ENCODE data around the gene HIP1. TPM values are rescaled to one million over a fixed set of nuclear protein-coding genes. Genes with fewer than 3 reads are reported as not detected.
"Not testable (repeated sequence)": the region's sequence is repeated elsewhere in the genome, so short reads cannot be mapped to it uniquely, and the experiment has no call there.

HIP1 gene
- total and polyA plus RNA-seq, 9 of the 15 experiments (the other 6 are each of a cell fraction or from before 2014, with no cell fraction given): 2.4 to 13.7 (median 9.5) TPM

DNA sequence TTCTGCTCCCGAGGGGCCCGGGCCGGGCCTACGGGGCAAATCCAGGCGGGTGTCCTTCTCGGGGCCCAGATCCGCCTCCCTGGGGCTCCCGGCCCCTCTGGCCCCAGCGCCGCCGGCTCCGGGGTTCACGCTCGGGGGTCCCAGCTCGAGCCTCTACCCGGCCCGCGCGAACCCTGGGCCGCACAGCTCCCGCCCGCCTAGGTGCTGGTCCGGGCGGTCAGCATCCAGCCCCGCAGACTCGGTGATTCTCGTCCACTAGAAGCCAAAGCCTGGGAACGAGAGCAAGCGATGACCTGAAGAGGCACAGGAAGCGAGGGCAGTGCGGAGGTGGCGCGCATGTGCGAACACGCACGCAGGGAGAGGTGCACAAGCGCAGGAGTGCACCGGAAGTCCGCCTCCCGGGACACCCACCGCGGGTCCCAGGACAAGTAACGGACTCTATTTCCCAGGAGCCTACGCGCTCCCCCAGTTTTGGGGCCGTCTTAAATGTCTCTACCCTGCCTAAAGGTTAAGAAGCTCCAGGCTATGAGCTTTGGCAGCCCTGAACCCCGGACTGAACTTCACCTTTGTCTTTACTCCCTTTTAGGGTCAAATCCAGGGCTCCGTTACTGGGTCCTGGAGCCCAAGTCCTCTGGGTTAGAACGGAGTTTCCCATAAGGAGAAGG lies 252.6 kb downstream of the HIP1 start, which contains the start of gene POM121C (continued):
- TF ChIP-seq, protein P1, sequence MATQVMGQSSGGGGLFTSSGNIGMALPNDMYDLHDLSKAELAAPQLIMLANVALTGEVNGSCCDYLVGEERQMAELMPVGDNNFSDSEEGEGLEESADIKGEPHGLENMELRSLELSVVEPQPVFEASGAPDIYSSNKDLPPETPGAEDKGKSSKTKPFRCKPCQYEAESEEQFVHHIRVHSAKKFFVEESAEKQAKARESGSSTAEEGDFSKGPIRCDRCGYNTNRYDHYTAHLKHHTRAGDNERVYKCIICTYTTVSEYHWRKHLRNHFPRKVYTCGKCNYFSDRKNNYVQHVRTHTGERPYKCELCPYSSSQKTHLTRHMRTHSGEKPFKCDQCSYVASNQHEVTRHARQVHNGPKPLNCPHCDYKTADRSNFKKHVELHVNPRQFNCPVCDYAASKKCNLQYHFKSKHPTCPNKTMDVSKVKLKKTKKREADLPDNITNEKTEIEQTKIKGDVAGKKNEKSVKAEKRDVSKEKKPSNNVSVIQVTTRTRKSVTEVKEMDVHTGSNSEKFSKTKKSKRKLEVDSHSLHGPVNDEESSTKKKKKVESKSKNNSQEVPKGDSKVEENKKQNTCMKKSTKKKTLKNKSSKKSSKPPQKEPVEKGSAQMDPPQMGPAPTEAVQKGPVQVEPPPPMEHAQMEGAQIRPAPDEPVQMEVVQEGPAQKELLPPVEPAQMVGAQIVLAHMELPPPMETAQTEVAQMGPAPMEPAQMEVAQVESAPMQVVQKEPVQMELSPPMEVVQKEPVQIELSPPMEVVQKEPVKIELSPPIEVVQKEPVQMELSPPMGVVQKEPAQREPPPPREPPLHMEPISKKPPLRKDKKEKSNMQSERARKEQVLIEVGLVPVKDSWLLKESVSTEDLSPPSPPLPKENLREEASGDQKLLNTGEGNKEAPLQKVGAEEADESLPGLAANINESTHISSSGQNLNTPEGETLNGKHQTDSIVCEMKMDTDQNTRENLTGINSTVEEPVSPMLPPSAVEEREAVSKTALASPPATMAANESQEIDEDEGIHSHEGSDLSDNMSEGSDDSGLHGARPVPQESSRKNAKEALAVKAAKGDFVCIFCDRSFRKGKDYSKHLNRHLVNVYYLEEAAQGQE (IDR thresholded peaks at IDR 0.05; ENCODE audit: borderline replicate concordance): not testable (repeated sequence)
- TF ChIP-seq, protein P1 (CRISPR knock-in tag; IDR thresholded peaks at IDR 0.05; ENCODE audit: low read depth): peak; percentile 81; the same call in 1 of the 2 replicates
- TF ChIP-seq, protein P2, sequence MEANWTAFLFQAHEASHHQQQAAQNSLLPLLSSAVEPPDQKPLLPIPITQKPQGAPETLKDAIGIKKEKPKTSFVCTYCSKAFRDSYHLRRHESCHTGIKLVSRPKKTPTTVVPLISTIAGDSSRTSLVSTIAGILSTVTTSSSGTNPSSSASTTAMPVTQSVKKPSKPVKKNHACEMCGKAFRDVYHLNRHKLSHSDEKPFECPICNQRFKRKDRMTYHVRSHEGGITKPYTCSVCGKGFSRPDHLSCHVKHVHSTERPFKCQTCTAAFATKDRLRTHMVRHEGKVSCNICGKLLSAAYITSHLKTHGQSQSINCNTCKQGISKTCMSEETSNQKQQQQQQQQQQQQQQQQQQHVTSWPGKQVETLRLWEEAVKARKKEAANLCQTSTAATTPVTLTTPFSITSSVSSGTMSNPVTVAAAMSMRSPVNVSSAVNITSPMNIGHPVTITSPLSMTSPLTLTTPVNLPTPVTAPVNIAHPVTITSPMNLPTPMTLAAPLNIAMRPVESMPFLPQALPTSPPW (CRISPR knock-in tag; IDR thresholded peaks at IDR 0.05): peak; percentile 45; the same call in 1 of the 2 replicates
- TF ChIP-seq CBFB (CRISPR knock-in tag; IDR thresholded peaks at IDR 0.05) (peak; percentile 36; the same call in 1 of the 2 replicates), SUPT5H (IDR thresholded peaks at IDR 0.05) (peak; percentile 90), POLR2G (IDR thresholded peaks at IDR 0.05; ENCODE audit: low read depth, low read length) (peak; percentile 90), FOXK2 (conservative IDR thresholded peaks at IDR 0.05 in 1 of 2, IDR thresholded peaks at IDR 0.05 in 1 of 2; ENCODE audit: low read depth in 2 of 2) (peak in 1 of 2 experiments; percentile 19; a peak in 1 of 4 replicates), ETV1 (tag; conservative IDR thresholded peaks at IDR 0.05; ENCODE audit: low read depth) (peak; percentile 91), CXXC5 (CRISPR knock-in tag; IDR thresholded peaks at IDR 0.05) (peak; percentile 84), JUND (IDR thresholded peaks at IDR 0.05; ENCODE audit: borderline replicate concordance, low read depth, low read length) (0 out of 2 replicates have a peak, but pooled peaks have one; percentile 44)
- TF ChIP-seq, protein P3, sequence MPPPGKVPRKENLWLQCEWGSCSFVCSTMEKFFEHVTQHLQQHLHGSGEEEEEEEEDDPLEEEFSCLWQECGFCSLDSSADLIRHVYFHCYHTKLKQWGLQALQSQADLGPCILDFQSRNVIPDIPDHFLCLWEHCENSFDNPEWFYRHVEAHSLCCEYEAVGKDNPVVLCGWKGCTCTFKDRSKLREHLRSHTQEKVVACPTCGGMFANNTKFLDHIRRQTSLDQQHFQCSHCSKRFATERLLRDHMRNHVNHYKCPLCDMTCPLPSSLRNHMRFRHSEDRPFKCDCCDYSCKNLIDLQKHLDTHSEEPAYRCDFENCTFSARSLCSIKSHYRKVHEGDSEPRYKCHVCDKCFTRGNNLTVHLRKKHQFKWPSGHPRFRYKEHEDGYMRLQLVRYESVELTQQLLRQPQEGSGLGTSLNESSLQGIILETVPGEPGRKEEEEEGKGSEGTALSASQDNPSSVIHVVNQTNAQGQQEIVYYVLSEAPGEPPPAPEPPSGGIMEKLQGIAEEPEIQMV (tag; conservative IDR thresholded peaks at IDR 0.05; ENCODE audit: low read depth): 0 out of 2 replicates have a peak, but pooled peaks have one; percentile 16
- TF ChIP-seq JUND (tag; IDR thresholded peaks at IDR 0.05; ENCODE audit: borderline replicate concordance, low read depth, low read length): not testable (repeated sequence)
- TF ChIP-seq, protein P4, sequence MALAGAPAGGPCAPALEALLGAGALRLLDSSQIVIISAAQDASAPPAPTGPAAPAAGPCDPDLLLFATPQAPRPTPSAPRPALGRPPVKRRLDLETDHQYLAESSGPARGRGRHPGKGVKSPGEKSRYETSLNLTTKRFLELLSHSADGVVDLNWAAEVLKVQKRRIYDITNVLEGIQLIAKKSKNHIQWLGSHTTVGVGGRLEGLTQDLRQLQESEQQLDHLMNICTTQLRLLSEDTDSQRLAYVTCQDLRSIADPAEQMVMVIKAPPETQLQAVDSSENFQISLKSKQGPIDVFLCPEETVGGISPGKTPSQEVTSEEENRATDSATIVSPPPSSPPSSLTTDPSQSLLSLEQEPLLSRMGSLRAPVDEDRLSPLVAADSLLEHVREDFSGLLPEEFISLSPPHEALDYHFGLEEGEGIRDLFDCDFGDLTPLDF (CRISPR knock-in tag; IDR thresholded peaks at IDR 0.05): peak; percentile 83
